SU-DHL-6 (cell line): ENCODE data around the gene CHKA.

Experiments used
- EZH2phosphoT487 ChIP-seq: fragments of 200-600 bp; sonication (generic), shearing (Covaris generic); conservative IDR thresholded peaks from 2 replicates; pipeline ENCODE4 v1.6.1; 2018; ENCODE audit warnings: mild to moderate bottlenecking, antibody characterized with exemption, low read length, moderate library complexity, mixed read lengths
- TF ChIP-seq, protein P1 (sequence below): fragments of 200-600 bp; sonication (generic); IDR thresholded peaks from one replicate; pipeline ENCODE4 v1.5.1; 2017; ENCODE audit warnings: antibody characterized with exemption, mild to moderate bottlenecking, low read length, moderate library complexity; ENCODE audit not compliant: insufficient read depth, poor library complexity, severe bottlenecking

- TF ChIP-seq, protein P1, sequence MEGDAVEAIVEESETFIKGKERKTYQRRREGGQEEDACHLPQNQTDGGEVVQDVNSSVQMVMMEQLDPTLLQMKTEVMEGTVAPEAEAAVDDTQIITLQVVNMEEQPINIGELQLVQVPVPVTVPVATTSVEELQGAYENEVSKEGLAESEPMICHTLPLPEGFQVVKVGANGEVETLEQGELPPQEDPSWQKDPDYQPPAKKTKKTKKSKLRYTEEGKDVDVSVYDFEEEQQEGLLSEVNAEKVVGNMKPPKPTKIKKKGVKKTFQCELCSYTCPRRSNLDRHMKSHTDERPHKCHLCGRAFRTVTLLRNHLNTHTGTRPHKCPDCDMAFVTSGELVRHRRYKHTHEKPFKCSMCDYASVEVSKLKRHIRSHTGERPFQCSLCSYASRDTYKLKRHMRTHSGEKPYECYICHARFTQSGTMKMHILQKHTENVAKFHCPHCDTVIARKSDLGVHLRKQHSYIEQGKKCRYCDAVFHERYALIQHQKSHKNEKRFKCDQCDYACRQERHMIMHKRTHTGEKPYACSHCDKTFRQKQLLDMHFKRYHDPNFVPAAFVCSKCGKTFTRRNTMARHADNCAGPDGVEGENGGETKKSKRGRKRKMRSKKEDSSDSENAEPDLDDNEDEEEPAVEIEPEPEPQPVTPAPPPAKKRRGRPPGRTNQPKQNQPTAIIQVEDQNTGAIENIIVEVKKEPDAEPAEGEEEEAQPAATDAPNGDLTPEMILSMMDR = peak; percentile 43
- no peak for TF ChIP-seq EZH2phosphoT487
Observed at GRCh38 chr11:68009391-68010089, 111.6 kb downstream of the CHKA start.
